Measurements from ENCODE around the gene KISS1R.

GRCh38 chr19:890831-891230 is 26.3 kb upstream of the KISS1R start:
- TF ChIP-seq CTCF (IDR thresholded peaks at IDR 0.05) (no peak), POLR2A (IDR thresholded peaks at IDR 0.05) (no peak), EP300 (IDR thresholded peaks at IDR 0.05) (no peak)
